Kidney (tissue), 14 donors: ENCODE measurements around the gene NDEL1. TPM values are rescaled to one million over a fixed set of nuclear protein-coding genes. Genes with fewer than 3 reads are reported as not detected.

Source experiments
- DNase-seq, 5 donors: peaks; one replicate each; pipeline ENCODE4 v3.0.0-alpha.2; 2013 to 2020
- FAIRE-seq: peaks from 2 replicates; lab custom pipeline; 2012; peaks lifted over from hg19 to GRCh38; lab: Jason Lieb, UNC
- H3K27ac ChIP-seq, 2 donors: one replicate each; pipeline ENCODE4 v1.7.0; 2013; ENCODE audit warnings: low read depth in 2 of 2, low read length in 2 of 2, inconsistent platforms in 1 of 2
- H3K27me3 ChIP-seq: one replicate; pipeline ENCODE4 v1.7.1; 2013; ENCODE audit warnings: low read length, inconsistent platforms; ENCODE audit not compliant: control insufficient read depth, insufficient read depth
- H3K36me3 ChIP-seq, 3 donors: one replicate each; pipeline versions ENCODE4 v1.7.0 to v1.7.1; 2013; ENCODE audit warnings: low read length in 3 of 3, control low read depth in 1 of 3, inconsistent platforms in 1 of 3; ENCODE audit not compliant: insufficient read depth in 3 of 3, control insufficient read depth in 2 of 3
- H3K4me1 ChIP-seq, 3 donors: one replicate each; pipeline versions ENCODE4 v1.7.0 to v1.7.1; 2013; ENCODE audit warnings: low read length in 3 of 3, inconsistent platforms in 1 of 3, low read depth in 1 of 3; ENCODE audit not compliant: control insufficient read depth in 2 of 3, insufficient read depth in 2 of 3
- H3K4me3 ChIP-seq, 3 donors: one replicate each; pipeline versions ENCODE4 v1.7.0 to v1.8.1; 2013; ENCODE audit warnings: low read length in 3 of 3, control low read depth in 1 of 3, inconsistent platforms in 1 of 3
- H3K9ac ChIP-seq, 3 donors: one replicate each; pipeline versions ENCODE4 v1.7.0 to v1.7.1; 2013; ENCODE audit warnings: low read length in 3 of 3, control low read depth in 1 of 3, inconsistent platforms in 1 of 3
- H3K9me3 ChIP-seq, 3 donors: one replicate each; pipeline versions ENCODE4 v1.7.0 to v1.7.1; 2013; ENCODE audit warnings: low read length in 3 of 3, control low read depth in 1 of 3, inconsistent platforms in 1 of 3; ENCODE audit not compliant: control insufficient read depth in 2 of 3, insufficient read depth in 1 of 3
- intact Hi-C: fragments of 100-400 bp; cut with DNase I; formaldehyde crosslinking; loops from one replicate; pipeline ENCODE4 v1.11.1; 2022
- polyA plus RNA-seq: library from polyadenylated mRNA; stranded (reverse); fragments of 350-450 nt; fragmentation: Illumina TruSeq; extraction: RNeasy Lipid Tissue Mini Kit (QIAGEN cat#74804); gene quantifications from one replicate; pipeline ENCODE4 v1.2.3, GENCODE V29; 2014; ENCODE audit warnings: low read depth, low replicate concordance; ENCODE audit not compliant: insufficient read depth
- total RNA-seq: library from RNA; stranded (reverse); fragmentation: NEBNext Ultra II Directional; extraction: Animal tissue kit (Norgen Biotek cat#: 25700); gene quantifications from one replicate; pipeline ENCODE4 v1.2.1, GENCODE V29; 2021
- TF ChIP-seq, protein P1 (sequence below): IDR thresholded peaks from 3 replicates; pipeline ENCODE4 v1.5.1; 2012; ENCODE audit warnings: mild to moderate bottlenecking, moderate library complexity, borderline replicate concordance; ENCODE audit not compliant: insufficient read depth; ENCODE audit errors: extremely low read depth
- donor health status: control.
- donor health status: control.
- donor health status: control.
- donor health status: control.
- donor health status: control.
- donor health status: DM: yes; HTN: yes; CAD: no.
- donor health status: Normal renal cell carcinoma (clear cell type).

Gene NDEL1
- total and polyA plus RNA-seq, 2 donors from 2014 or later: 17.9 to 66.1 TPM

DNA sequence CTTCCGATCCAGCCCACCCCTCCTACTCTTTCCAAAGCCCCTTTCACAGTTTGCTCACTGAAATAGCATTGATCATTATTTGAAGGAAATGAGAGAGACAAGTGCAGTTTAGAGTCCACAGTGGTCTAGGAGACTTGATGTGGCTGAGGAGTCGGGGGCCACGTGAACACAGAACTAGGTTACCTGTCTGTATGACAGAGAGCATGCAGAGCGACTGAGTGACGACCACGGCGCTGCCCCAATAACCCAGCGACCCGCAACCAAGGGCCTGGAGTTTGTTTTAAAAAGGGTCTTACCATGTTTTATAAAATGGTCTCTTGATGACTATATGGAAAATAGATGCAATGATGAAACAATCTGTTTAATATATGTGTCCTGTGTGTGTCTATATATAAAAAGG, 39.5 kb downstream of the NDEL1 start:
- H3K9ac ChIP-seq: no peak overlapping the region
- intact Hi-C loops: no loop called here
- H3K27me3 ChIP-seq: no peaks in the 10 kb centered on the region
- H3K4me3 ChIP-seq: no peak overlapping the region
- no peak overlapping the region for H3K27ac ChIP-seq
- H3K9me3 ChIP-seq: no peaks in the 10 kb centered on the region
- TF ChIP-seq, protein P1, sequence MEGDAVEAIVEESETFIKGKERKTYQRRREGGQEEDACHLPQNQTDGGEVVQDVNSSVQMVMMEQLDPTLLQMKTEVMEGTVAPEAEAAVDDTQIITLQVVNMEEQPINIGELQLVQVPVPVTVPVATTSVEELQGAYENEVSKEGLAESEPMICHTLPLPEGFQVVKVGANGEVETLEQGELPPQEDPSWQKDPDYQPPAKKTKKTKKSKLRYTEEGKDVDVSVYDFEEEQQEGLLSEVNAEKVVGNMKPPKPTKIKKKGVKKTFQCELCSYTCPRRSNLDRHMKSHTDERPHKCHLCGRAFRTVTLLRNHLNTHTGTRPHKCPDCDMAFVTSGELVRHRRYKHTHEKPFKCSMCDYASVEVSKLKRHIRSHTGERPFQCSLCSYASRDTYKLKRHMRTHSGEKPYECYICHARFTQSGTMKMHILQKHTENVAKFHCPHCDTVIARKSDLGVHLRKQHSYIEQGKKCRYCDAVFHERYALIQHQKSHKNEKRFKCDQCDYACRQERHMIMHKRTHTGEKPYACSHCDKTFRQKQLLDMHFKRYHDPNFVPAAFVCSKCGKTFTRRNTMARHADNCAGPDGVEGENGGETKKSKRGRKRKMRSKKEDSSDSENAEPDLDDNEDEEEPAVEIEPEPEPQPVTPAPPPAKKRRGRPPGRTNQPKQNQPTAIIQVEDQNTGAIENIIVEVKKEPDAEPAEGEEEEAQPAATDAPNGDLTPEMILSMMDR: no peak
- peaks cover 0 to 8% (median 0%) of the 10 kb centered on the region in 3 donors for H3K4me1 ChIP-seq
- no peak for FAIRE-seq
- DNase-seq: no peak
- H3K36me3 ChIP-seq: peaks cover under 1 to 72% (median 31%) of the 10 kb centered on the region in 3 donors

DNA sequence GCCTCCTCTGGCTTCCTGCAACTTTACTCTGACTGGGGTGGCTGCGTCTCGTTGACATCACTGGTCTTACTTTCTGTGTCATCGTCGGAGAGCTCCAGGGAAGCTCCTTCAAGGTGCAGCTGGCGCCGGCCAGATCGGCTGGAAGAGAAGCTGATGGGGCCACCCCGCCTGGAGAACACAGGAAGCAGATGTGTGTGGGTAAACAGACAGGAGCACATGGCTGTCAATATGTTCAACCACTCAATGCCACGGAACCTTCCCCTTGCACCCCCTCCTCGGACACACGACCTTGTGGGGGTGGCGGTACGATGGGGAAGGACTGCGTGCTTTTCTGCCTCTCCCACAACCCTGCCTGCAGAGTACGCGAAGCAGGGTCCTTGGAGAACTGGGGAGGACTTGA, 40.1 kb downstream of the NDEL1 start:
- intact Hi-C loops: no loop called here
- no peak for DNase-seq
- no peak overlapping the region for H3K4me3 ChIP-seq
- H3K27ac ChIP-seq: no peak overlapping the region
- H3K36me3 ChIP-seq: peaks cover 2 to 74% (median 31%) of the 10 kb centered on the region in 3 donors
- H3K4me1 ChIP-seq: peaks cover 0 to 3% (median 0%) of the 10 kb centered on the region in 3 donors
- TF ChIP-seq, protein P1: no peak
- no peak overlapping the region for H3K9ac ChIP-seq
- no peaks in the 10 kb centered on the region for H3K27me3 ChIP-seq
- H3K9me3 ChIP-seq: no peaks in the 10 kb centered on the region
- no peak for FAIRE-seq

DNA sequence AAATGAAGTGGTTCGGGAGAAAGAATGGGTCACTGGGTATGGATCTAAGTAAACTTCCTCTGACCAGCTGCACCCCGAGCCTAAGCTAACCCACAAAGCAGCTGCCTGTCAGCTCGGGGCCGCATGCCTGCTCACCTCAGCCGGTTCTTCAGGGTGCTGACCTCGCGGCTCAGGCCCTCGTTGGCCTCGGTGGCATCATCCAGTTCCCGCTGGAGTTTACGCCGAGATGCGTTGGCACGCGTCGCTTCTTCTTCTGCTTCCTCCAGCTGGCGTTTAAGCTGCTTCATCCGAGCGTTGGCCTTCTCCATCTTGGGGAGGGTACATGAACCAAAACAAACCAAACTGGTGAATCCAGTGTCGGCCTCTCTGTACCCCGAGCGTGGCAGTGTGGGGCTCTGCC, 41.1 kb downstream of the NDEL1 start:
- Histone ChIP-seq H3K9me3 (no peaks in the 10 kb centered on the region), H3K9ac (no peak overlapping the region), H3K27me3 (no peaks in the 10 kb centered on the region), H3K4me3 (no peak overlapping the region), H3K27ac (no peak overlapping the region), H3K4me1 (peaks cover 0 to 2% (median 0%) of the 10 kb centered on the region in 3 donors), H3K36me3 (peaks cover 3 to 74% (median 32%) of the 10 kb centered on the region in 3 donors)
- TF ChIP-seq, protein P1: no peak
- intact Hi-C loops: no loop called here
- FAIRE-seq (no peak), DNase-seq (no peak)

DNA sequence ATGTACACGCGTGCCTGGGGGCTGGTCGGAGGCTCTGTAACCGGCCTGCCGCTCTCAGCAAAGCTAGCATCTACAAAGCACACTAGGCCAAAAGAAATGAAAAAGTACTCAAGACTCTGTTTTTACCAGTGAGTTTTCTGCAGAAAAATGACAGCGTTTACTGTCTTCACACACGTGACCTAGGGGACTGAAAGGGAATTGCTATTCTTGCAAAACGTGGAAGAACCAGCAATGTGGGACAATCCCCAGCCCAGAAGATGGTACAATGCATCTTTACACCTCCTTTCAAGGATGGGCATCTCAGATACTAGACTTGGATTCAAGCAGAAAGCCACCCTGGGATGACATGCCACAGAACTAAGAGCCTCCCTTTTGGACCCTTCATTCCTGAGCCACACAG, 41.5 kb downstream of the NDEL1 start:
- Histone ChIP-seq H3K27ac (no peak overlapping the region), H3K9ac (no peak overlapping the region), H3K4me1 (peaks cover 0 to 2% (median 0%) of the 10 kb centered on the region in 3 donors), H3K9me3 (no peaks in the 10 kb centered on the region), H3K27me3 (no peaks in the 10 kb centered on the region), H3K4me3 (no peak overlapping the region), H3K36me3 (peaks cover 3 to 76% (median 32%) of the 10 kb centered on the region in 3 donors)
- FAIRE-seq (no peak), DNase-seq (no peak)
- TF ChIP-seq, protein P1: no peak
- intact Hi-C loops: no loop called here
